MM.1S (cell line): ENCODE measurements around the gene PDE6D.
A peak's percentile ranks its signal among the peaks of the same experiment; 100 is the strongest.

Experiments
- DNase-seq: peaks from one replicate; pipeline ENCODE4 v3.0.0-alpha.2; 2015
- H2AFZ ChIP-seq: fragments of 300-600 bp; sonication (generic); 2 replicates; pipeline ENCODE4 v1.6.0; 2016; ENCODE audit warnings: antibody characterized with exemption, low read length
- H3F3A ChIP-seq: fragments of 300-600 bp; sonication (generic); 2 replicates; pipeline ENCODE4 v1.6.1; 2016; ENCODE audit warnings: mild to moderate bottlenecking, antibody characterized with exemption, low read length, moderate library complexity, mixed read lengths; ENCODE audit not compliant: insufficient read depth
- H3K27ac ChIP-seq: fragments of 300-600 bp; sonication (generic); 2 replicates; pipeline ENCODE4 v1.5.1; 2016; ENCODE audit warnings: mild to moderate bottlenecking, low read length
- H3K27me3 ChIP-seq: fragments of 300-600 bp; sonication (generic); replicated peaks from 2 replicates; pipeline ENCODE4 v1.6.0; 2016; ENCODE audit warnings: low read length; ENCODE audit not compliant: insufficient read depth
- H3K36me3 ChIP-seq: fragments of 300-600 bp; sonication (generic); replicated peaks from 2 replicates; pipeline ENCODE4 v1.6.1; 2016; ENCODE audit warnings: mild to moderate bottlenecking, low read length, mixed read lengths; ENCODE audit not compliant: insufficient read depth
- H3K4me1 ChIP-seq: fragments of 300-600 bp; sonication (generic); 2 replicates; pipeline ENCODE4 v1.6.1; 2016; ENCODE audit warnings: low read length, mixed read lengths
- H3K4me2 ChIP-seq: fragments of 300-600 bp; sonication (generic); 2 replicates; pipeline ENCODE4 v1.6.0; 2016; ENCODE audit warnings: low read depth, low read length
- H3K4me3 ChIP-seq: fragments of 300-600 bp; sonication (generic); 2 replicates; pipeline ENCODE4 v1.5.1; 2016; ENCODE audit warnings: low read length, mixed read lengths
- H3K79me2 ChIP-seq: fragments of 300-600 bp; sonication (generic); 2 replicates; pipeline ENCODE4 v1.6.1; 2016; ENCODE audit warnings: mixed run types, low read length, mixed read lengths
- H3K9ac ChIP-seq: fragments of 300-600 bp; sonication (generic); 2 replicates; pipeline ENCODE4 v1.6.1; 2016; ENCODE audit warnings: low read length, mixed read lengths
- H3K9me2 ChIP-seq: fragments of 300-600 bp; sonication (generic); replicated peaks from 2 replicates; pipeline ENCODE4 v1.6.1; 2016; ENCODE audit warnings: mild to moderate bottlenecking, low read length, mixed read lengths; ENCODE audit not compliant: insufficient read depth
- H3K9me3 ChIP-seq: fragments of 300-600 bp; sonication (generic); replicated peaks from 2 replicates; pipeline ENCODE4 v1.6.1; 2016; ENCODE audit warnings: mild to moderate bottlenecking, low read length, mixed read lengths; ENCODE audit not compliant: insufficient read depth
- H4K20me1 ChIP-seq: fragments of 300-600 bp; sonication (generic); 2 replicates; pipeline ENCODE4 v1.6.1; 2016; ENCODE audit warnings: mild to moderate bottlenecking, low read length, moderate library complexity, mixed read lengths; ENCODE audit not compliant: insufficient read depth
- CTCF ChIP-seq: fragments of 300-600 bp; sonication (generic); IDR thresholded peaks from 2 replicates; pipeline ENCODE4 v1.5.1; 2016; ENCODE audit warnings: antibody characterized with exemption, low read length, mixed read lengths
- EZH2 ChIP-seq: fragments of 300-600 bp; sonication (generic); optimal IDR thresholded peaks from 2 replicates; pipeline ENCODE3; 2017; ENCODE audit warnings: low read depth, mild to moderate bottlenecking, antibody characterized with exemption, low read length, mixed read lengths
- EZH2phosphoT487 ChIP-seq: fragments of 300-600 bp; sonication (generic); IDR thresholded peaks from 2 replicates; pipeline ENCODE4 v1.6.1; 2018; ENCODE audit warnings: antibody characterized with exemption, low read length

PDE6D gene

GRCh38 chr2:231795525-231796327 lies 14.6 kb upstream of the PDE6D start:
- H3K9ac ChIP-seq, result no peak overlapping the region
- peaks cover 35% of the 10 kb centered on the region for H3K4me1 ChIP-seq
- no peaks in the 10 kb centered on the region; the same call in 1 of the 2 replicates for H3K36me3 ChIP-seq
- H3K9me3 ChIP-seq, result no peaks in the 10 kb centered on the region
- peaks cover 16% of the 10 kb centered on the region for H3F3A ChIP-seq
- H2AFZ ChIP-seq, result no peak overlapping the region
- H3K4me2 ChIP-seq, result no peak overlapping the region
- H3K79me2 ChIP-seq, result peaks cover 56% of the 10 kb centered on the region
- TF ChIP-seq EZH2phosphoT487, result no peak
- peak; percentile 46 for TF ChIP-seq CTCF
- TF ChIP-seq EZH2, result no peak
- H3K27ac ChIP-seq, result peak overlapping the region; percentile 90; the same call in 1 of the 2 replicates
- H3K27me3 ChIP-seq, result no peaks in the 10 kb centered on the region
- H4K20me1 ChIP-seq, result no peaks in the 10 kb centered on the region
- peak; percentile 60 for DNase-seq
- H3K4me3 ChIP-seq, result no peak overlapping the region
- H3K9me2 ChIP-seq, result no peaks in the 10 kb centered on the region

- no peaks in the 10 kb centered on the region for H4K20me1 ChIP-seq
- peaks cover 16% of the 10 kb centered on the region for H3F3A ChIP-seq
- no peak for TF ChIP-seq EZH2
- TF ChIP-seq EZH2phosphoT487, result no peak
- TF ChIP-seq CTCF, result no peak
- H3K4me3 ChIP-seq, result no peak overlapping the region
- no peak overlapping the region for H3K27ac ChIP-seq
- no peak overlapping the region for H2AFZ ChIP-seq
- H3K9ac ChIP-seq, result no peak overlapping the region
- H3K36me3 ChIP-seq, result no peaks in the 10 kb centered on the region; the same call in 1 of the 2 replicates
- no peaks in the 10 kb centered on the region for H3K27me3 ChIP-seq
- peaks cover 61% of the 10 kb centered on the region for H3K79me2 ChIP-seq
- H3K4me2 ChIP-seq, result no peak overlapping the region
- DNase-seq, result no peak
- peaks cover 28% of the 10 kb centered on the region for H3K4me1 ChIP-seq
- H3K9me2 ChIP-seq, result no peaks in the 10 kb centered on the region
- H3K9me3 ChIP-seq, result no peaks in the 10 kb centered on the region
Measured at GRCh38 chr2:231794383-231794782, 13.3 kb upstream of the PDE6D start.

- TF ChIP-seq EZH2phosphoT487, result no peak
- TF ChIP-seq CTCF, result no peak
- no peak for TF ChIP-seq EZH2
- Histone ChIP-seq H3K79me2 (peaks cover 83% of the 10 kb centered on the region), H3K27ac (no peak overlapping the region), H3K4me3 (no peak overlapping the region), H3K27me3 (no peaks in the 10 kb centered on the region), H2AFZ (no peak overlapping the region), H3K9me3 (no peaks in the 10 kb centered on the region), H3K9ac (no peak overlapping the region), H4K20me1 (no peaks in the 10 kb centered on the region), H3K9me2 (no peaks in the 10 kb centered on the region), H3F3A (peaks cover 8% of the 10 kb centered on the region; the same call in 1 of the 2 replicates), H3K4me1 (peaks cover 22% of the 10 kb centered on the region), H3K4me2 (no peak overlapping the region), H3K36me3 (peaks cover 3% of the 10 kb centered on the region; the same call in 1 of the 2 replicates)
- no peak for DNase-seq
Measured at GRCh38 chr2:231791107-231791506, 10.0 kb upstream of the PDE6D start.
